Muscle layer of colon (tissue), 2 donors: Measurements from ENCODE around the gene DPY19L1.
"Not testable (repeated sequence)": the region's sequence is repeated elsewhere in the genome, so short reads cannot be mapped to it uniquely, and the experiment has no call there.

Source experiments
- H3K27ac ChIP-seq: one replicate; pipeline ENCODE4 v1.7.0; 2013; ENCODE audit warnings: low read depth, mild to moderate bottlenecking, low read length, moderate library complexity
- H3K27me3 ChIP-seq, 2 donors: one replicate each; pipeline ENCODE4 v1.7.0; 2013; ENCODE audit warnings: low read length in 2 of 2, mild to moderate bottlenecking in 2 of 2; ENCODE audit not compliant: insufficient read depth in 2 of 2, control insufficient read depth in 1 of 2
- H3K36me3 ChIP-seq: one replicate; pipeline ENCODE4 v1.7.0; 2013; ENCODE audit warnings: mild to moderate bottlenecking, low read length; ENCODE audit not compliant: insufficient read depth
- H3K4me1 ChIP-seq: one replicate; pipeline ENCODE4 v1.7.0; 2013; ENCODE audit warnings: mild to moderate bottlenecking, low read length; ENCODE audit not compliant: insufficient read depth
- H3K4me3 ChIP-seq, 2 donors: one replicate each; pipeline ENCODE4 v1.7.0; 2013; ENCODE audit warnings: low read length in 2 of 2, low read depth in 1 of 2, mild to moderate bottlenecking in 1 of 2, moderate library complexity in 1 of 2
- H3K9ac ChIP-seq: one replicate; pipeline ENCODE4 v1.7.0; 2013; ENCODE audit warnings: low read length
- H3K9me3 ChIP-seq: one replicate; pipeline ENCODE4 v1.7.0; 2013; ENCODE audit warnings: mild to moderate bottlenecking, low read length
- donor health status: abdominal sarcoma.
- donor health status: Adenocarcinoma of cecum.

DPY19L1 gene

GRCh38 chr7:34939175-34939574 lies 98.1 kb downstream of the DPY19L1 start:
- Histone ChIP-seq H3K4me3 (no peak overlapping the region), H3K4me1 (no peaks in the 10 kb centered on the region), H3K9me3 (no peaks in the 10 kb centered on the region), H3K36me3 (no peaks in the 10 kb centered on the region), H3K27ac (no peak overlapping the region), H3K9ac (no peak overlapping the region), H3K27me3 (no peaks in the 10 kb centered on the region)

GRCh38 chr7:34935735-34936165 lies 101.5 kb downstream of the DPY19L1 start:
- not testable (repeated sequence) for H3K36me3 ChIP-seq, H3K9me3 ChIP-seq, H3K27ac ChIP-seq, H3K27me3 ChIP-seq, H3K9ac ChIP-seq, H3K4me3 ChIP-seq, H3K4me1 ChIP-seq

- H3K4me1 ChIP-seq: peaks cover 4% of the 10 kb centered on the region
Observed at GRCh38 chr7:34931739-34932138, 105.5 kb downstream of the DPY19L1 start.

GRCh38 chr7:34929783-34930182 lies 107.5 kb downstream of the DPY19L1 start:
- not testable (repeated sequence) for H3K4me3 ChIP-seq, H3K27me3 ChIP-seq, H3K36me3 ChIP-seq, H3K9ac ChIP-seq, H3K27ac ChIP-seq, H3K9me3 ChIP-seq, H3K4me1 ChIP-seq

More at GRCh38 chr7:34931739-34932138, 105.5 kb downstream of the DPY19L1 start:
- Histone ChIP-seq H3K9me3 (no peaks in the 10 kb centered on the region), H3K9ac (no peak overlapping the region), H3K27ac (no peak overlapping the region), H3K4me3 (no peak overlapping the region), H3K36me3 (no peaks in the 10 kb centered on the region), H3K27me3 (no peaks in the 10 kb centered on the region)

- Histone ChIP-seq H3K36me3 (no peaks in the 10 kb centered on the region), H3K9ac (no peak overlapping the region), H3K9me3 (no peaks in the 10 kb centered on the region), H3K27me3 (no peaks in the 10 kb centered on the region), H3K27ac (no peak overlapping the region), H3K4me1 (peaks cover 4% of the 10 kb centered on the region), H3K4me3 (no peak overlapping the region)
Observed at GRCh38 chr7:34928560-34928959, 108.7 kb downstream of the DPY19L1 start.

GRCh38 chr7:34928052-34928451 lies 109.2 kb downstream of the DPY19L1 start:
- Histone ChIP-seq H3K9me3 (no peaks in the 10 kb centered on the region), H3K27me3 (no peaks in the 10 kb centered on the region), H3K27ac (no peak overlapping the region), H3K36me3 (no peaks in the 10 kb centered on the region), H3K9ac (no peak overlapping the region), H3K4me3 (no peak overlapping the region), H3K4me1 (peaks cover 4% of the 10 kb centered on the region)

- not testable (repeated sequence) for H3K9ac ChIP-seq, H3K9me3 ChIP-seq, H3K36me3 ChIP-seq, H3K27me3 ChIP-seq, H3K27ac ChIP-seq, H3K4me3 ChIP-seq, H3K4me1 ChIP-seq
Observed at GRCh38 chr7:34920470-34920869, 116.8 kb downstream of the DPY19L1 start.

- not testable (repeated sequence) for H3K36me3 ChIP-seq, H3K9ac ChIP-seq, H3K9me3 ChIP-seq, H3K27me3 ChIP-seq, H3K4me1 ChIP-seq, H3K27ac ChIP-seq, H3K4me3 ChIP-seq
Observed at GRCh38 chr7:34919038-34919437, 118.2 kb downstream of the DPY19L1 start.

- H3K9me3 ChIP-seq, H3K36me3 ChIP-seq, H3K4me3 ChIP-seq: not testable (repeated sequence)
Observed at GRCh38 chr7:34918198-34918861, 119.0 kb downstream of the DPY19L1 start.

GRCh38 chr7:34917515-34917914 lies 119.8 kb downstream of the DPY19L1 start:
- not testable (repeated sequence) for H3K9me3 ChIP-seq, H3K27me3 ChIP-seq, H3K27ac ChIP-seq, H3K4me1 ChIP-seq, H3K4me3 ChIP-seq, H3K36me3 ChIP-seq, H3K9ac ChIP-seq

More at GRCh38 chr7:34918198-34918861, 119.0 kb downstream of the DPY19L1 start:
- not testable (repeated sequence) for H3K27me3 ChIP-seq, H3K4me1 ChIP-seq, H3K27ac ChIP-seq, H3K9ac ChIP-seq

- Histone ChIP-seq H3K9me3 (no peaks in the 10 kb centered on the region), H3K36me3 (no peaks in the 10 kb centered on the region), H3K9ac (no peak overlapping the region), H3K27me3 (no peaks in the 10 kb centered on the region), H3K4me3 (no peak overlapping the region), H3K27ac (no peak overlapping the region), H3K4me1 (no peaks in the 10 kb centered on the region)
Observed at GRCh38 chr7:34916267-34916666, 121.0 kb downstream of the DPY19L1 start.

GRCh38 chr7:34912236-34912635 lies 125.0 kb downstream of the DPY19L1 start:
- Histone ChIP-seq H3K27me3 (no peaks in the 10 kb centered on the region), H3K4me1 (no peaks in the 10 kb centered on the region), H3K9ac (no peak overlapping the region), H3K27ac (no peak overlapping the region), H3K9me3 (no peaks in the 10 kb centered on the region), H3K4me3 (no peak overlapping the region), H3K36me3 (no peaks in the 10 kb centered on the region)
